HUES64 (cell line): Measurements from ENCODE around the gene ABCF3. TPM values are rescaled to one million over a fixed set of nuclear protein-coding genes. Genes with fewer than 3 reads are reported as not detected.
"Not testable (repeated sequence)": the region's sequence is repeated elsewhere in the genome, so short reads cannot be mapped to it uniquely, and the experiment has no call there.

ENCODE experiments used
- H3K27ac ChIP-seq: 2 replicates; pipeline ENCODE4 v1.7.0; 2013; ENCODE audit warnings: low read depth, low read length, inconsistent platforms
- H3K27me3 ChIP-seq: 2 replicates; pipeline ENCODE4 v1.6.1; 2013; ENCODE audit warnings: mild to moderate bottlenecking, low read length; ENCODE audit not compliant: insufficient read depth
- H3K36me3 ChIP-seq: 2 replicates; pipeline ENCODE4 v1.6.1; 2013; ENCODE audit warnings: mild to moderate bottlenecking, low read length; ENCODE audit not compliant: insufficient read depth
- H3K4me1 ChIP-seq: 2 replicates; pipeline ENCODE4 v1.6.1; 2013; ENCODE audit warnings: mild to moderate bottlenecking, low read length, moderate library complexity; ENCODE audit not compliant: insufficient read depth
- H3K4me3 ChIP-seq: 2 replicates; pipeline ENCODE4 v1.5.1; 2013; ENCODE audit warnings: mild to moderate bottlenecking, low read length, moderate library complexity
- H3K9ac ChIP-seq: 2 replicates; pipeline ENCODE4 v1.6.1; 2013; ENCODE audit warnings: mild to moderate bottlenecking, low read depth, low read length
- H3K9me3 ChIP-seq: 2 replicates; pipeline ENCODE4 v1.6.1; 2013; ENCODE audit warnings: low read depth, low read length; ENCODE audit not compliant: insufficient read depth
- WGBS: fragments of 150-250, 120-280 bp; methylation state at CpG from one replicate; pipeline ENCODE4 v1.1.7; 2013; ENCODE audit warnings: missing lambda C conversion rate; 5-methylcytosine and 5-hydroxymethylcytosine counted together
- polyA plus RNA-seq, 2 experiments: library from polyadenylated mRNA; stranded (reverse); fragments of 50-300 nt; gene quantifications; one replicate each; pipeline ENCODE4 v1.2.3, GENCODE V29; 2013

Gene ABCF3
- 32.6 TPM for polyA plus RNA-seq (2013, experiment 1 of 2)
- 24.3 TPM for polyA plus RNA-seq (2013, experiment 2 of 2)

- H3K36me3 ChIP-seq, result peaks cover 74% of the 10 kb centered on the region
- H3K27me3 ChIP-seq, result no peaks in the 10 kb centered on the region
- H3K9ac ChIP-seq, result peak within 1 kb of the TSS; percentile 82
- H3K9me3 ChIP-seq, result no peaks in the 10 kb centered on the region
- WGBS, result 2% methylated on average over 43 of the region's 45 CpGs
- H3K4me1 ChIP-seq, result peaks cover 10% of the 10 kb centered on the region
- H3K4me3 ChIP-seq, result peak within 1 kb of the TSS; percentile 92
- H3K27ac ChIP-seq, result peak within 1 kb of the TSS; percentile 98
Observed at GRCh38 chr3:184186184-184186901, at the start of gene ABCF3. Gene ABCF3 (plus strand): TSS chr3:184186199. CDS start chr3:184186208, 9 bp downstream.

- Histone ChIP-seq H3K9me3 (no peaks in the 10 kb centered on the region), H3K27ac (no peak overlapping the region), H3K4me1 (peaks cover 9% of the 10 kb centered on the region; the same call in 1 of the 2 replicates), H3K36me3 (peaks cover 59% of the 10 kb centered on the region), H3K27me3 (no peaks in the 10 kb centered on the region), H3K9ac (no peak overlapping the region), H3K4me3 (no peak overlapping the region)
- WGBS, result 93% methylated on average over 10 of the region's 10 CpGs
Observed at GRCh38 chr3:184140436-184140835, 45.6 kb upstream of the ABCF3 start.

- no peaks in the 10 kb centered on the region for H3K4me1 ChIP-seq
- no peak overlapping the region for H3K9ac ChIP-seq
- 92% methylated on average over 7 of the region's 7 CpGs for WGBS
- no peak overlapping the region for H3K4me3 ChIP-seq
- H3K27me3 ChIP-seq, result no peaks in the 10 kb centered on the region
- no peaks in the 10 kb centered on the region for H3K9me3 ChIP-seq
- peaks cover 63% of the 10 kb centered on the region for H3K36me3 ChIP-seq
- no peak overlapping the region for H3K27ac ChIP-seq
Observed at GRCh38 chr3:184142199-184142598, 43.8 kb upstream of the ABCF3 start.

- peaks cover 59% of the 10 kb centered on the region for H3K36me3 ChIP-seq
- no peak overlapping the region for H3K9ac ChIP-seq
- no peak overlapping the region for H3K27ac ChIP-seq
- no peaks in the 10 kb centered on the region for H3K9me3 ChIP-seq
- 94% methylated on average over 3 of the region's 3 CpGs for WGBS
- no peaks in the 10 kb centered on the region for H3K4me1 ChIP-seq
- H3K4me3 ChIP-seq, result no peak overlapping the region
- no peaks in the 10 kb centered on the region for H3K27me3 ChIP-seq
Observed at GRCh38 chr3:184143327-184143726, 42.7 kb upstream of the ABCF3 start.

- H3K9ac ChIP-seq, result no peak overlapping the region
- 97% methylated on average over 5 of the region's 5 CpGs for WGBS
- no peak overlapping the region for H3K4me3 ChIP-seq
- H3K9me3 ChIP-seq, result no peaks in the 10 kb centered on the region
- H3K36me3 ChIP-seq, result peaks cover 59% of the 10 kb centered on the region
- H3K27ac ChIP-seq, result no peak overlapping the region
- H3K4me1 ChIP-seq, result no peaks in the 10 kb centered on the region
- no peaks in the 10 kb centered on the region for H3K27me3 ChIP-seq
Observed at GRCh38 chr3:184144505-184144904, 41.5 kb upstream of the ABCF3 start.

- no peak overlapping the region for H3K4me3 ChIP-seq
- peaks cover 56% of the 10 kb centered on the region for H3K36me3 ChIP-seq
- H3K4me1 ChIP-seq, result no peaks in the 10 kb centered on the region
- no peak overlapping the region for H3K9ac ChIP-seq
- H3K27ac ChIP-seq, result no peak overlapping the region
- no peaks in the 10 kb centered on the region for H3K9me3 ChIP-seq
- 74% methylated on average over 4 of the region's 4 CpGs for WGBS
- H3K27me3 ChIP-seq, result no peaks in the 10 kb centered on the region
Observed at GRCh38 chr3:184145111-184145524, 40.9 kb upstream of the ABCF3 start.

GRCh38 chr3:184145751-184146270 is 40.2 kb upstream of the ABCF3 start:
- Histone ChIP-seq H3K27ac (no peak overlapping the region), H3K27me3 (no peaks in the 10 kb centered on the region)

GRCh38 chr3:184148076-184148475 is 37.9 kb upstream of the ABCF3 start:
- no peaks in the 10 kb centered on the region for H3K9me3 ChIP-seq
- 88% methylated on average over 1 of the region's 3 CpGs for WGBS
- H3K4me1 ChIP-seq, result no peaks in the 10 kb centered on the region
- no peaks in the 10 kb centered on the region for H3K27me3 ChIP-seq
- H3K27ac ChIP-seq, result no peak overlapping the region
- no peak overlapping the region for H3K4me3 ChIP-seq
- no peak overlapping the region for H3K9ac ChIP-seq
- peaks cover 27% of the 10 kb centered on the region for H3K36me3 ChIP-seq

More at GRCh38 chr3:184145751-184146270, 40.2 kb upstream of the ABCF3 start:
- no peaks in the 10 kb centered on the region for H3K9me3 ChIP-seq
- H3K4me1 ChIP-seq, result no peaks in the 10 kb centered on the region
- no peak overlapping the region for H3K9ac ChIP-seq
- peaks cover 49% of the 10 kb centered on the region for H3K36me3 ChIP-seq
- 95% methylated on average over 8 of the region's 8 CpGs for WGBS
- no peak overlapping the region for H3K4me3 ChIP-seq

- Histone ChIP-seq H3K27me3 (no peaks in the 10 kb centered on the region), H3K4me3 (no peak overlapping the region), H3K36me3 (peaks cover 17% of the 10 kb centered on the region), H3K9me3 (no peaks in the 10 kb centered on the region), H3K4me1 (no peaks in the 10 kb centered on the region), H3K9ac (no peak overlapping the region), H3K27ac (no peak overlapping the region)
- WGBS, result 87% methylated on average over 6 of the region's 6 CpGs
Observed at GRCh38 chr3:184149123-184149522, 36.9 kb upstream of the ABCF3 start.

- not testable (repeated sequence) for H3K4me3 ChIP-seq, H3K9me3 ChIP-seq, H3K4me1 ChIP-seq, H3K9ac ChIP-seq, H3K27ac ChIP-seq, H3K27me3 ChIP-seq
- H3K36me3 ChIP-seq, result peaks cover 10% of the 10 kb centered on the region
- WGBS, result 73% methylated on average over 6 of the region's 6 CpGs
Observed at GRCh38 chr3:184149770-184150169, 36.2 kb upstream of the ABCF3 start.

GRCh38 chr3:184154885-184155643 is 30.9 kb upstream of the ABCF3 start, which contains the start of gene DVL3:
Gene DVL3 (plus strand): TSS chr3:184155377. CDS start chr3:184155636, 259 bp downstream.
- Histone ChIP-seq H3K36me3 (0 out of 2 replicates have a peak, but pooled peaks cover 3% of the 10 kb centered on the region), H3K27ac (peak within 1 kb of the TSS; percentile 84), H3K9ac (peak within 1 kb of the TSS; percentile 78), H3K4me3 (peak within 1 kb of the TSS; percentile 88), H3K27me3 (no peaks in the 10 kb centered on the region), H3K9me3 (no peaks in the 10 kb centered on the region), H3K4me1 (peaks cover 9% of the 10 kb centered on the region; the same call in 1 of the 2 replicates)
- WGBS, result under 1% methylated on average over 84 of the region's 84 CpGs
